ENCODE data around the gene SLC13A3. TPM values are rescaled to one million over a fixed set of nuclear protein-coding genes. Genes with fewer than 3 reads are reported as not detected.

SLC13A3 gene
- total RNA-seq, 2 donors from 2014 or later = 0.37 to 1.5 TPM

DNA sequence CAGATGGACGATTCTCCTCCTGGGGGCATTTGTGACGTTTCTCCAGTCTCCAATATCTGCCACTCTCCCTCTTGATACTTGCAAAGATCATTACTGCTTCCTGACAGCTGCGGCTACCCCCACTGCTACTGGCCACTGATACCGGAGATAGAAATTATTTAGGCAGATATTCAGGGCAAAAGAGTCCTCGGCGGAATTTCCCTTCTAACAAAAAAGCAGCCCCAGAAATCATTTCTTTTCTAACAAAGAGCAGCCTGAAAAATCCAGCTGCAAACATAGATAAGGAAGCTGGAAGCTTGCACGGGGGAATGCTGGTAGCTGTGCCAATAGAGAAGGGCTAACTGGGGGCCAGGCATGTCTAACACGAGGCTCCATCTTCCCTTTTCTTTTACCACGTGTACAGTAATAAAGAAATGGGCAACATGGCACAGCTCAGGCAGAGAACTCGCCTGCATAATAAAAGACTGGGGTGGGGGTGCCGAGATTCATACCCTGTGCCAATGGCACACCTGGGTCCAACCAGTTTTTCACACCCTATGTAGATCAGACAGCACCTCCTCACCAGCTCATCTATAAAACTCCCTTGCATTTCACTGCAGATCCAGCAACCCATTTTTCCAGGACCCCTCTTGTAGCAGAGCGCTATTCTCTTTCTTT is 31.9 kb upstream of the SLC13A3 start:
- TF ChIP-seq, protein P1, sequence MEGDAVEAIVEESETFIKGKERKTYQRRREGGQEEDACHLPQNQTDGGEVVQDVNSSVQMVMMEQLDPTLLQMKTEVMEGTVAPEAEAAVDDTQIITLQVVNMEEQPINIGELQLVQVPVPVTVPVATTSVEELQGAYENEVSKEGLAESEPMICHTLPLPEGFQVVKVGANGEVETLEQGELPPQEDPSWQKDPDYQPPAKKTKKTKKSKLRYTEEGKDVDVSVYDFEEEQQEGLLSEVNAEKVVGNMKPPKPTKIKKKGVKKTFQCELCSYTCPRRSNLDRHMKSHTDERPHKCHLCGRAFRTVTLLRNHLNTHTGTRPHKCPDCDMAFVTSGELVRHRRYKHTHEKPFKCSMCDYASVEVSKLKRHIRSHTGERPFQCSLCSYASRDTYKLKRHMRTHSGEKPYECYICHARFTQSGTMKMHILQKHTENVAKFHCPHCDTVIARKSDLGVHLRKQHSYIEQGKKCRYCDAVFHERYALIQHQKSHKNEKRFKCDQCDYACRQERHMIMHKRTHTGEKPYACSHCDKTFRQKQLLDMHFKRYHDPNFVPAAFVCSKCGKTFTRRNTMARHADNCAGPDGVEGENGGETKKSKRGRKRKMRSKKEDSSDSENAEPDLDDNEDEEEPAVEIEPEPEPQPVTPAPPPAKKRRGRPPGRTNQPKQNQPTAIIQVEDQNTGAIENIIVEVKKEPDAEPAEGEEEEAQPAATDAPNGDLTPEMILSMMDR (IDR thresholded peaks at IDR 0.05) = no peak
- Histone ChIP-seq H3K4me3 (peak overlapping the region in 1 of 2 donors; percentile 36), H3K27ac (peak overlapping the region in 1 of 2 donors; percentile 44), H3K4me1 (peaks cover 0 to 31% of the 10 kb centered on the region in 2 donors), H3K9me3 (no peaks in the 10 kb centered on the region), H3K27me3 (no peaks in the 10 kb centered on the region), H3K36me3 (no peaks in the 10 kb centered on the region)
- DNase-seq (ENCODE audit: low spot score) = no peak

DNA sequence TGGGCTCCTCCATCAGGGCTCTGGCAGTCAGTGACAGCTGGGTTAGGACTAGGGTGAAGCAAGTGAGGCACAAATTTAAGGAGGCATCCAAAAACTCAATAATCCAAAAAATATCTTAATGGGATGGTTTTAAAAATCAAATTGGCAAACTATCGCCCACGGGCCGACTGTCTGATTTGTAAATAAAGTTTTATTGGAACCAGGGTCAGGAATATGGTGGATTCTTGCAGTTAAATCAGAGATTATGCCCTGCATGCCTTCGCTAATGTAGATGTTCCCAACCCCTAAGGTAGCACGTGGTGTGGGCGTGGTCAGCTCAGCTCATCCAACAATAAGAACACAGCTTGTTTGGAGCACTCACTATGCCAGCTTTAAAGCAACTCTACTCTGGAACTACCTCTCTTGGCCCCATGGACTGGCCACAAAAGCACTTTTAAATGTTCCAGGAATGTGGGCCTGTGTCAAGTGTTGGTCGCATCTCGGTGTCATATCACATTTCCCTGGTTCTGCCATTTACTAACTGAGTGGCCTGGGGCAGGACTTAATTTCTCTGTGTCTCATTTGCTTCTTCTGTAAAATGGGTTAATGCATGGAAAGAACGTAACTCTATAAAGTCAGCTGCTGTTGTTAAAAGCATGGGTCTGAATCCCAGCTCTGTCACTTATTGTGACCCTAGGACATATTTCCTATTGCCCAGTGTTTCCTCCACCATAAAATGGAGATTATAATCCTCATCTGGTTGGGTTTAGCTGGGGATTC is 31.0 kb upstream of the SLC13A3 start:
- Histone ChIP-seq H3K9me3 (no peaks in the 10 kb centered on the region), H3K36me3 (no peaks in the 10 kb centered on the region), H3K27ac (no peak overlapping the region), H3K4me1 (peaks cover 0 to 22% of the 10 kb centered on the region in 2 donors), H3K27me3 (no peaks in the 10 kb centered on the region), H3K4me3 (no peak overlapping the region)
- no peak for DNase-seq (ENCODE audit: low spot score)
- TF ChIP-seq, protein P1 (IDR thresholded peaks at IDR 0.05) = no peak

DNA sequence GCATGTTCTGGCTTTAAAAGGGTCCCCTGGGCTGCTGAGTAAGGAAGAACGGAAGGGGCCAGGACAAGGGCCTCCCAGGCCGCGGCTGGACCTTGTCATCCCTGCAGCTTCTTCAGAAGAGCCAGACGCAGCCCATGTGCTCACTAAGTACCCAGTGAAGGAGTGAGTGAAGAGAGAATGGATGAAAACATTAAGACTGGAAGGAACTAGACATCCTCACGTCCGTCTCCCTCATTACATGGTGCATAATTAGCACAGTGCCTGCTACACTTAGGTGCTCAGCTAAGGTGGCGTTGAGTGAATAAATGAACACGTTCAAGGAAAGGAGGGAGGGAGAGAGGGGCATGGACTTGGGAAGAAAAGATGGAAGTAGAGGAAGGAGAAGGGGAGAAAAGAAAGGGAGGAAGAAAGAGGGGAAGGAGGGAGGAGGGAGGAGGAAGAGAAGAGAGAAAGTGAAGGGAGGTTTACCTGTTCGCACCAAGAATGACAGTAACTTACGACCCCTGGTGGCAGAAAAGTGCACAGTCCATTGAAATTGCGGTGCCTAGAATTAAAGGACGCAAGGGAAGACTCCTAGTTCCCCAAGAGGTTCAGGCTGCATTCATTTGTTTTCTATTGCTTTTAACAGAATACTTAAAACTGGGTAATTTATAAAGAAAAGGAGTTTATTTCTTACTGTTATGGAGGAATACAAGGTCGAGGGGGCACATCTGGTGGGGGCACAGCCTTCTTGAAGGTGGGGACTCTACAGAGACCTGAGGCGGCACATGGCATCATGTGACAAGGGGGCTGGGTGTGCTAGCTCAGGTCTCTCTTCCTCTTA is 30.0 kb upstream of the SLC13A3 start:
- Histone ChIP-seq H3K4me1 (peaks cover 0 to 21% of the 10 kb centered on the region in 2 donors), H3K27ac (no peak overlapping the region), H3K27me3 (no peaks in the 10 kb centered on the region), H3K9me3 (no peaks in the 10 kb centered on the region), H3K4me3 (no peak overlapping the region), H3K36me3 (no peaks in the 10 kb centered on the region)
- peak; percentile 75 for DNase-seq (ENCODE audit: low spot score)
- TF ChIP-seq, protein P1 (IDR thresholded peaks at IDR 0.05) = peak; percentile 76 to 89

DNA sequence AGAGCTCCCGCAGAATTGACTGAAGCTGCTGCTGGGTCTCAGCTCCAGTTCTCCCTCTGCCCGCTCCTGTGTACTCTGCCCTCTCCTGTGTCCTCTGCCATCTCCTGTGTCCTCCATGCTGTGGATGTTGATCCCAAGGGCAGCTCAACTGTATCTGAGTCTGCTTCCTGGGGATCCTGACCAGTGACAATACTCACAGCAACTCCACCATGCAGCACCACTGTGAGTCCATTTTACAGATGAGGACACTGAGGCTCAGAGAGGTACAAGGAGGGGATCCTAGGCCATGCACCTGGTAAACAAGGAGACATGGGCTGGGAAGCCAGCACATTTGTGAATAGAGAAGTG is 29.4 kb upstream of the SLC13A3 start:
- Histone ChIP-seq H3K9me3 (no peaks in the 10 kb centered on the region), H3K36me3 (no peaks in the 10 kb centered on the region), H3K4me1 (peaks cover 0 to 21% of the 10 kb centered on the region in 2 donors), H3K27me3 (no peaks in the 10 kb centered on the region), H3K27ac (no peak overlapping the region), H3K4me3 (no peak overlapping the region)
- TF ChIP-seq, protein P1 (IDR thresholded peaks at IDR 0.05) = no peak
- DNase-seq (ENCODE audit: low spot score) = no peak

DNA sequence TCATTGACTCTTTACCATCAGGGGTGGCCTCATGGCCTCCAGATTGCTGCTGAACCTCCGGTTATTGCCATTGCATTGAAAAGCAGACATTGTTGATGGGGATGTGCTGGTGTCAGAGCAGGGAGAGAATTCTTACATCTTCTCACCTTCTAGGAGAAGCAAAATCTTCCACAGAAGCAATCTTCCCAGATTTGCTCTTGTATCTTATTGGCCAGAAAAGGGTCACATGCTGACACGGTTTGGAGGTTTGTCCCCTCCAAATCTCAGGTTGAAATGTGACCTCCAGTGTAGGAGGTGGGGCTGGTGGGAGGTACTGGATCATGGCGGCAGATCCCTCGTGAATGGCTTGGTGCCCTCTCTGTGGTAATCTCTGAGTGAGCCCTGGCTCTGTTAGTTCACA is 27.3 kb upstream of the SLC13A3 start:
- Histone ChIP-seq H3K4me1 (peaks cover 0 to 12% of the 10 kb centered on the region in 2 donors), H3K27ac (no peak overlapping the region), H3K9me3 (no peaks in the 10 kb centered on the region), H3K27me3 (no peaks in the 10 kb centered on the region), H3K36me3 (no peaks in the 10 kb centered on the region), H3K4me3 (no peak overlapping the region)
- no peak for DNase-seq (ENCODE audit: low spot score)
- TF ChIP-seq, protein P1 (IDR thresholded peaks at IDR 0.05) = no peak
